HG03520 (cell line): ENCODE results near the gene MED9.
"Not testable (repeated sequence)": the region's sequence is repeated elsewhere in the genome, so short reads cannot be mapped to it uniquely, and the experiment has no call there.

Source experiments
- ATAC-seq: cut with Tn5 transposase; IDR thresholded peaks from one replicate; pipeline ENCODE4 v1.9.1; 2021; ENCODE audit warnings: mild to moderate bottlenecking, moderate library complexity; ENCODE audit not compliant: unreplicated experiment

The MED9 gene

DNA sequence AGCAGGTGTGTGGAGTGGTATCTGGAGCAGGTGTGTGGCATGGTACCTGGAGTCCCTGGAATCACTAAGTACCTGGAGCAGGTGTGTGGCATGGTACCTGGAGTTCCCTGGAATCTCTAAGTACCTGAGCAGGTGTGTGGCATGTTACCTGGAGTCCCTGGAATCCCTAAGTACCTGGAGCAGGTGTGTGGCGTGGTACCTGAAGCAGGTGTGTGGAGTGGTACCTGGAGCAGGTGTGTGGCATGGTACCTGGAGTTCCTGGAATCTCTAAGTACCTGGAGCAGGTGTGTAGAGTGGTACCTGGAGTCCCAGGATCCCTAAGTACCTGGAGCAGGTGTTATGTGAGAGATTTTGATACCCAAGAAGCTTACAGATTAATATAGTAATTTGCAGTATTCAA, 22.1 kb upstream of the MED9 start:
- ATAC-seq: not testable (repeated sequence)

DNA sequence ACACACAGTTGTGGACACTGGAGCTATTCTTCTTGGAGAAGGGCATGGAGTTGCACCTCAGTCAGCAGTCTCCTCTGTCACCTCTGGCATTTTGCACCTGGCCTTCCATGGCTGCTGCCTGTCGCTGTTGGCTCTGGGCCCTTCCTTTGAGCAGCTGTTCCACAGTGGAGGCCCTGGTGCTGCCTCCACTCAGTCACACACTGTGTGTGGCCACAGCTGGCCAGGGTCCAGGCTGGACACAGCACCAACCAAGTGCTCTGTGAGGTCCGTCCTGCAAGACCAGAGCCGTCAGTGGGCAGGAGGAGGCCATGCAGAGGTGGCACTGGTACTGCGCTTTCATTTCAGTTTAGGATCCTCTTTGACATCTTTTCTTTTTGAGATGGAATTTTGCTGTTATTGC, 21.6 kb upstream of the MED9 start:
- ATAC-seq: no peak

GRCh38 chr17:17456251-17456650, 20.5 kb upstream of the MED9 start:
- no peak for ATAC-seq

GRCh38 chr17:17457680-17458079, 19.1 kb upstream of the MED9 start:
- ATAC-seq: no peak

GRCh38 chr17:17460038-17460437, 16.8 kb upstream of the MED9 start:
- no peak for ATAC-seq

- ATAC-seq: no peak
Observed at GRCh38 chr17:17462048-17462824, 14.6 kb upstream of the MED9 start.

- no peak for ATAC-seq
Observed at GRCh38 chr17:17463821-17464220, 13.0 kb upstream of the MED9 start.

- ATAC-seq: not testable (repeated sequence)
Observed at GRCh38 chr17:17465878-17466277, 10.9 kb upstream of the MED9 start.

- no peak for ATAC-seq
Observed at GRCh38 chr17:17466511-17466910, 10.3 kb upstream of the MED9 start.

DNA sequence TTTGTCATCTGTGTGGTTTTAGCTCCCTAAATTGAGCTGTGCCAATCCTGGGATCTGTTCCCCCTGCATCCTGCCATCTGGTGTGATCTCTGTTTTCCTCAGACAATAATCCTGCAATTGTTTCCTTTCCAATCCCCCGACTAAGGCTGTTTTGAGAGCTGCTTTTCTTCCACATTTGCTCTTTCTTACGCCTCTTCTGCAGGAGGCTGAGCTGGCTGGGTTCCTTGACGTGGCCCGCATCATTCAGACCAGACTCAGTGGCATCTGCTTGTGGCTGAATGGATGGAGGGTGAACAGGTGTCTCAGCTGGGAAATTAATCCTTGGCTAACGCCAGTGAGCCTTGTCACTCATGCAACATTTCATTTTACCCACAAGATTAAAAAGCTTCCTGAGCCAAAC, 9.8 kb upstream of the MED9 start:
- no peak for ATAC-seq

GRCh38 chr17:17467720-17468119, 9.1 kb upstream of the MED9 start:
- ATAC-seq: no peak

DNA sequence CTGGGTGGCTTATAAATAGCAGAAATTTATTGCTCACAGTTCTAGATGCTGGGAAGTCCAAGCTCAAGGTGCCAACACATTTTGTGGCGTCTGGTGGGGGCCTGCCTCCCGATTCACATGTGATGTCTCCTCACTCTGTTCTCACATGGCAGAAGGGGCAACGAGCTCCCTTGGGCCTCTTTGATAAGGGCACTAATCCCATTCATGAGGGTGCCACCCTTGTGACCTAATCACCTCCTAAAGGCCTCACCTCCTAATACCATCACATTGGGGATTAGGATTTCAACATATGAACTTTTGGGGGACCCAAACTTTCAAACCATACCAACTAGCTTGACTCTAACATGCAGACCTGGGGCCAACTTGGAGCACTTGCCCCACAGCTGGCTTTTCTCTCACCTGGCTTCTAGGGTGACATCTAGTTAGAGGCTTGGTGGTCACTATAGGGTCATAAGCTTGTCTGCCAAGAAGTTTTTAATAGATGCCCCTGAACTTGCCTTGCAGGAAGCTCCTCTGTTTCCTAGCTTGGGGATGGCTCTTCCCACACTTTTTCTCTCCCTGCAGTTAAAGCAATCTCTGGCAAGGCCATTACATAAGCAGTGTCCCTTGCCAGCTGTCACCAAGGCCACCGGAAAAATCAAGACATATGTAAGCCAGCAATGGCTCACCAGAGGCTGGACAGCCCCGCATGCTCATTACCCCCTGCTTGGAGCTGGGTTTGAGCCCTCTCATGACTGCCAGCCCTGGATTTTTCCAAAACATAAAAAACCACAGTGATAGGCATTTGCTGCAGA, 8.4 kb upstream of the MED9 start:
- ATAC-seq: no peak

DNA sequence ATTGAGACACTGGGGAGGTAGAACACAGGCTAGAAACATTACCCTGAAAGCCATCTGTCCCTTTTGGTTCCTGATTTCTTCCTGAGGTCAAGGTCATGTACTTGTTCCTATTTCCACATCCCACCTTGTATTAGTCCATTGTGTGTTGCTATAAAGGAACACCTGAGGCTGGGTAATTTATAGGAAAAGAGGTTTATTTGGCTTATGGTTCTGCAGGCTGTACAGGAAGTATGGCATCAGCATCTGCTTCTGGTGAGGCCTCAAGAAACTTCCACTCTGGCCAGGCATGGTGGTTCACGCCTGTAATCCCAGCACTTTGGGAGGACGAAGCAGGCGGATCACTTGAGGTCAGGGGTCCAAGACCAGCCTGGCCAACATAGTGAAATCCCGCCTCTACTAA, 7.4 kb upstream of the MED9 start:
- no peak for ATAC-seq

GRCh38 chr17:17469996-17470395, 6.8 kb upstream of the MED9 start:
- no peak for ATAC-seq

GRCh38 chr17:17472333-17472920, 4.4 kb upstream of the MED9 start:
- no peak for ATAC-seq

- ATAC-seq: no peak
Observed at GRCh38 chr17:17474341-17474740, 2.5 kb upstream of the MED9 start.

DNA sequence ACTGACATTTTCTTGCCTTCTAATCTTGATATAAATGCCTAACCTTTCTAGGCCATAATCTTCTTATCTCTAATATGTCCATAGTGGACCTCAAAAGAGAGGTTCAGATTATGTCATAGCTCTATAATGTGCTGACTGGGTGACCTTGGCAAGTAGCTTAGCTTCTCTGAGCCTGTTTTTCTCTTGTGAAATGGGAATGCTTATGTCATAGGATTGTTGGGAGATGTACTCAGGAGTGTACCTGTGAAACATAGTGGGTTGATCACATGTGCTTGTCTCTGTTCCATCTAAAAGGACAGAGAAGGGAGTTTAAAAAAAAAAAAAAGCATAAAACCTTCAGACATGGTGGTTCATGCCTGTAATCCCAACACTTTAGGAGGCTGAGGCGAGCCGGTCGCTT, 2.4 kb downstream of the MED9 start:
- no peak for ATAC-seq

DNA sequence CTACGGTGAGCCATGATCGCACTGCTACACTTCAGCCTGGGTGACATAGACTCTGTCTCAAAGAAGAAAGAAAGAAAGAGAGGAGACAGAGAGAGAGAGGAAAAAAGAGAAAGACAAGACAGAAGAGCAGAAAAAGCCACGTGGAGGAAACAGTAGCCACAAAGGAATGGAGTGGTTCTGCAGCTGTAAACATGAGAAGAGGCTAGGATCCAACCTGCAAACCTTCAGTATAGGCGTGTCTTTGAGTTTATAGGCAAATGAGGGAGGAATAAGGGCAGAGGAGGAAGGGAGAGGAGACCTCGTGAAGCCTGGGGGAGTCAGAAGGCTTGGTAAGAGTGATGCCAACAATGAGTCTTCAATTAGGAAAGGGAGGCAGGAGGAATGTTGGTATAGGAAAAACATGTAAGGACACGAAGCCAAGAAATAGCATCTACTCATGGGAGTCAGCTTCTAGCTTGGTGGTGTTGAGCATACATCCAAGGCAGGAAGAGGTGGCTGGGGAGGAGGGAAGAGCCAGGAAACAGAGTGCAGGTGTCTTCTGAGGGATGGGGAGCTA, 3.9 kb downstream of the MED9 start:
- ATAC-seq: no peak

DNA sequence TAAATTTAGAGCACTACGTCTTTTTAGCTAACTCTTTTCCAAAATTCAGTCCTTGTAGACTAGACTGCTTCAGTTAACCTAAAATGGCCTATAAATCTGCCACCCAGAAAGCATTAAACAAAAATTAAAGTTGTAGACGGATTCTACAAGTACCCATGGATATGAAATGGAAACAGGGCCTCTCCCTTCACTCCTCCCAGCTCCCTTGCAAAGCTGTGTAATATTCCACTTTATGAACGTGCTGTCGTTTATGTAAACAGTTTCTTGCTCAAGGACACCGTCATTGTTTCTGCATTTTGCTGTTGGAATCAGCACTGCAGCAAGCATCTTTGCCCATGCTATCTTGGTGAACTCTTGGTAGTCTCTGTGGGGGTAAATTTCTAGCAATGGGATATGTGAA, 5.1 kb downstream of the MED9 start:
- no peak for ATAC-seq

DNA sequence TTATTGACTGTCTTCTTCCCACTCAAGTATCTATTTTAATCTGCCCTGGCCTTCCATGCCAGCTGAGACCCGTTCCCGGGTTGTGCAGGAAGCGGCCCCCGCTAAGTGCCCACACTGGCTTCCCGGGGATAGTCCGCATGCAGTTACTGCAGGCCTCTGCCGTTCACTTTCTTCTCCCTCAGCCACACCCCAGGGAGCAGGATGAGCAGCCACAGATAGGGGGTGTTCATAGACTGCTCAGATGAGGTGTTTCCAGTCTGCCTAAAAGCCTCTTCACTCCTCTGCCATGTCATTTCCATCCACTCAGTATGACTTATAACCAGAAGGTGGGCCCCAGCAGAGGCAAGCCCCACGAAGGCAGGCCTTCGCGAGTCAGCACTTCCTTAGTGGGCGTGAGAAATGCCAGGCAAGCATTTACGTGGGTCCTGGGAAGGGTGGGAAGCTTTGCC, 7.7 kb downstream of the MED9 start:
- no peak for ATAC-seq

- no peak for ATAC-seq
Observed at GRCh38 chr17:17485420-17485819, 8.6 kb downstream of the MED9 start.

GRCh38 chr17:17486416-17486815, 9.6 kb downstream of the MED9 start:
- ATAC-seq: not testable (repeated sequence)
